ENCODE data around the gene IGFLR1. TPM values are rescaled to one million over a fixed set of nuclear protein-coding genes. Genes with fewer than 3 reads are reported as not detected.

Gene IGFLR1
- polyA plus RNA-seq, 1 of the 3 experiments (the other 2 are of a cell fraction): 5.6 TPM

- no peak for DNase-seq
- Histone ChIP-seq H3K4me2 (no peak overlapping the region), H3K79me2 (ENCODE audit: insufficient read depth) (peaks cover 28% of the 10 kb centered on the region), H3K4me3 (ENCODE audit: low read depth in 2 of 2, low read length in 1 of 2) (no peak overlapping the region), H3F3A (replicated peaks; ENCODE audit: insufficient read depth) (no peaks in the 10 kb centered on the region), H3K27ac (ENCODE audit: low read depth in 2 of 2, low read length in 1 of 2) (no peak overlapping the region), H2AFZ (ENCODE audit: low read depth) (no peak overlapping the region), H3K4me1 (ENCODE audit: control insufficient read depth in 1 of 2, insufficient read depth in 2 of 2, low read depth in 1 of 2, low read length in 1 of 2) (peaks cover 0 to 11% of the 10 kb centered on the region in 2 experiments; a peak in 2 of 4 replicates), H4K20me1 (ENCODE audit: insufficient read depth) (peaks cover 28% of the 10 kb centered on the region), H3K36me3 (replicated peaks in 1 of 2; ENCODE audit: control insufficient read depth in 1 of 2, insufficient read depth in 2 of 2, low read length in 1 of 2) (peaks cover 20 to 66% of the 10 kb centered on the region in 2 experiments), H3K27me3 (ENCODE audit: insufficient read depth) (no peaks in the 10 kb centered on the region), H3K9ac (no peak overlapping the region), H3K9me3 (no peaks in the 10 kb centered on the region), H3K9me2 (no peaks in the 10 kb centered on the region)
- POLR2A ChIA-PET: no interaction called here
- no peak for TF ChIP-seq TAF1 (IDR thresholded peaks at IDR 0.05; ENCODE audit: borderline replicate concordance, low read depth, low read length)
- no peak for TF ChIP-seq MXI1 (IDR thresholded peaks at IDR 0.05; ENCODE audit: low read depth, low read length)
- no peak for TF ChIP-seq RXRA (IDR thresholded peaks at IDR 0.05; ENCODE audit: borderline replicate concordance, low read depth)
- no peak for TF ChIP-seq FOXM1 (IDR thresholded peaks at IDR 0.05; ENCODE audit: low read depth)
- TF ChIP-seq GATA2 (CRISPR knock-in tag; IDR thresholded peaks at IDR 0.05): no peak
- no peak for TF ChIP-seq TEAD4 (IDR thresholded peaks at IDR 0.05; ENCODE audit: borderline replicate concordance, insufficient read depth)
- no peak for TF ChIP-seq USF1 (IDR thresholded peaks at IDR 0.05; ENCODE audit: borderline replicate concordance, low read depth)
- TF ChIP-seq USF2 (IDR thresholded peaks at IDR 0.05; ENCODE audit: borderline replicate concordance, low read depth, low read length): no peak
- no peak for TF ChIP-seq NFIC (IDR thresholded peaks at IDR 0.05; ENCODE audit: borderline replicate concordance)
- no peak for TF ChIP-seq CHD2 (IDR thresholded peaks at IDR 0.05; ENCODE audit: low read length, partially characterized antibody)
- TF ChIP-seq EP300 (IDR thresholded peaks at IDR 0.05; ENCODE audit: borderline replicate concordance in 1 of 2, low read depth in 1 of 2, low read length in 1 of 2): no peak
- TF ChIP-seq EZH2phosphoT487 (IDR thresholded peaks at IDR 0.05; ENCODE audit: borderline replicate concordance, low read depth): no peak
- TF ChIP-seq ELF1 (IDR thresholded peaks at IDR 0.05): no peak
- TF ChIP-seq NRF1 (IDR thresholded peaks at IDR 0.05; ENCODE audit: low read depth, low read length): no peak
- no peak for TF ChIP-seq GABPA (IDR thresholded peaks at IDR 0.05; ENCODE audit: low read depth)
- no peak for TF ChIP-seq PBX3 (IDR thresholded peaks at IDR 0.05)
- no peak for TF ChIP-seq FOXJ3 (CRISPR knock-in tag; IDR thresholded peaks at IDR 0.05)
- 87% methylated on average over 10 of the region's 14 CpGs for WGBS (ENCODE audit: low lambda C conversion rate)
- CTCF ChIA-PET: interaction anchor here (2.4 kb wide), 1 partner anchor 18 kb away, joined by 7 read pairs; no protein-coding TSS in a partner anchor
Observed at GRCh38 chr19:35722461-35722860, 19.8 kb downstream of the IGFLR1 start.
